Measurements from ENCODE around the gene ZC3H7A. TPM values are rescaled to one million over a fixed set of nuclear protein-coding genes. Genes with fewer than 3 reads are reported as not detected.
A peak's percentile ranks its signal among the peaks of the same experiment; 100 is the strongest.

The ZC3H7A gene
- total RNA-seq, 1 experiment from 2014 or later = 43.1 TPM

DNA sequence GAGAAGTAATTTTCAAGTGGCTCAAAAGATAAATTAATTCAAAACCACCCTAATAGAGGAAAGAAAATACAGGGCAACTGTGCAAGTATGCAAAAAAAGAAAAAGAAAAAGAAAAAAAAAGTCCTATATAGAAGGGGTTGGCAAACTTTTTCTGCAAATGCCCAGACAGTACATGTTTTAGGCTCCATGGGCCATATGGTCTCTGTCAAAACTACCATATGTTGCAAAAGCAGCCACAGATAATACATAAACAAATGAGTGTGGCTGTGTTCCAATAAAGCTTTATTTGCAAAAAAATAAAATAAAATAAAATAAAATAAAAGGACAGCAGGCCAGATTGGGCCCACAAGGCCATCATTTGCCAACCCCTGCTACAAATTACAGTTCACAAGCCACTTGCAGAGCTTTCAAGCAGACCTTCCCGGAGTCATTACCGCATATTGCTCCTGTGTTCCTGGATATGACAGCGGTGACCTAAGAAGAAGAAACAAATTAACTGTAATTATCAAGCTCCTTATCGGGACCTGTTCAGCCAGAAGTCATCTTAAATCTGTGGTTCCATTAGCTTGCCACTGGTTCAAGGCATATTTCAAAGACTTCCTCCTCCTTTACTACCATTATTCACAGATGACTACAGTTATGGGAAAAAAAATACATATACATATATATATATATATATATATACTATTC lies 15.9 kb downstream of the ZC3H7A start:
- no peaks in the 10 kb centered on the region for H3K27me3 Mint-ChIP-seq (ENCODE audit: low read depth)
- WGBS (ENCODE audit: extremely low coverage, insufficient read length, low lambda C conversion rate) = no CpG with 5 or more reads among the region's 4 CpGs
- H3K27ac ChIP-seq (ENCODE audit: insufficient read length, low read depth, low read length) = no peak overlapping the region

More for the DNA sequence above, 15.9 kb downstream of the ZC3H7A start:
- Histone ChIP-seq H4K8ac (replicated peaks; ENCODE audit: insufficient read length, low read depth, low read length) (no peak overlapping the region), H3K27me3 (ENCODE audit: insufficient read depth, low read length) (no peaks in the 10 kb centered on the region), H4K5ac (ENCODE audit: insufficient read length, low read depth, low read length) (no peak overlapping the region), H3K79me1 (ENCODE audit: insufficient read depth, low read depth, low read length, poor library complexity, severe bottlenecking) (peaks cover 6% of the 10 kb centered on the region), H2BK5ac (ENCODE audit: insufficient read length, low read length) (no peak overlapping the region), H2BK12ac (ENCODE audit: insufficient read length, low read depth, low read length) (no peak overlapping the region), H2AK5ac (ENCODE audit: insufficient read length, low read length) (no peak overlapping the region), H3K4ac (ENCODE audit: low read depth, low read length) (no peak overlapping the region), H3K4me2 (ENCODE audit: insufficient read depth, insufficient read length, low read length) (no peak overlapping the region), H3K23me2 (ENCODE audit: insufficient read length, low read depth, low read length, poor library complexity, severe bottlenecking) (no peaks in the 10 kb centered on the region), H3K9ac (ENCODE audit: extremely low read depth, insufficient read length, low read length) (no peak overlapping the region), H3K79me2 (ENCODE audit: insufficient read depth, low read length) (peaks cover 4% of the 10 kb centered on the region; the same call in 1 of the 2 replicates), H3T11ph (ENCODE audit: low read length) (no peak overlapping the region), H3K9me3 (ENCODE audit: control insufficient read depth, low read depth, low read length) (no peaks in the 10 kb centered on the region), H2BK120ac (ENCODE audit: low read depth, low read length, poor library complexity, severe bottlenecking) (no peak overlapping the region), H2BK15ac (ENCODE audit: low read depth, low read length) (no peak overlapping the region), H2BK20ac (ENCODE audit: low read depth, low read length, poor library complexity, severe bottlenecking) (no peak overlapping the region), H2AFZ (ENCODE audit: low read length) (no peak overlapping the region), H3K18ac (ENCODE audit: insufficient read length, low read depth, low read length) (no peak overlapping the region), H4K91ac (ENCODE audit: insufficient read length, low read depth, low read length) (no peak overlapping the region), H4K20me1 (ENCODE audit: control insufficient read depth, insufficient read depth, insufficient read length) (no peaks in the 10 kb centered on the region), H3K56ac (ENCODE audit: insufficient read length, low read depth, low read length) (no peak overlapping the region), H3K4me1 (ENCODE audit: insufficient read depth, low read length) (peaks cover 5% of the 10 kb centered on the region; the same call in 1 of the 2 replicates), H3K14ac (ENCODE audit: insufficient read depth, low read length) (no peak overlapping the region), H3K23ac (ENCODE audit: insufficient read length, low read depth, low read length) (no peak overlapping the region)
- Mint-ChIP-seq H3K27ac (peak overlapping the region in 2 of 3 experiments; percentile 15 to 71; a peak in 2 of 7 replicates), H3K36me3 (ENCODE audit: insufficient read depth in 1 of 3, low read depth in 3 of 3) (peaks cover 4 to 17% (median 17%) of the 10 kb centered on the region in 3 experiments; a peak in 6 of 7 replicates), H3K4me3 (no peak overlapping the region), H3K4me1 (peaks cover 0 to 11% of the 10 kb centered on the region in 2 experiments; a peak in 2 of 4 replicates), H3K9me3 (no peaks in the 10 kb centered on the region)
- no peak for DNase-seq
- TF ChIP-seq, protein P1, sequence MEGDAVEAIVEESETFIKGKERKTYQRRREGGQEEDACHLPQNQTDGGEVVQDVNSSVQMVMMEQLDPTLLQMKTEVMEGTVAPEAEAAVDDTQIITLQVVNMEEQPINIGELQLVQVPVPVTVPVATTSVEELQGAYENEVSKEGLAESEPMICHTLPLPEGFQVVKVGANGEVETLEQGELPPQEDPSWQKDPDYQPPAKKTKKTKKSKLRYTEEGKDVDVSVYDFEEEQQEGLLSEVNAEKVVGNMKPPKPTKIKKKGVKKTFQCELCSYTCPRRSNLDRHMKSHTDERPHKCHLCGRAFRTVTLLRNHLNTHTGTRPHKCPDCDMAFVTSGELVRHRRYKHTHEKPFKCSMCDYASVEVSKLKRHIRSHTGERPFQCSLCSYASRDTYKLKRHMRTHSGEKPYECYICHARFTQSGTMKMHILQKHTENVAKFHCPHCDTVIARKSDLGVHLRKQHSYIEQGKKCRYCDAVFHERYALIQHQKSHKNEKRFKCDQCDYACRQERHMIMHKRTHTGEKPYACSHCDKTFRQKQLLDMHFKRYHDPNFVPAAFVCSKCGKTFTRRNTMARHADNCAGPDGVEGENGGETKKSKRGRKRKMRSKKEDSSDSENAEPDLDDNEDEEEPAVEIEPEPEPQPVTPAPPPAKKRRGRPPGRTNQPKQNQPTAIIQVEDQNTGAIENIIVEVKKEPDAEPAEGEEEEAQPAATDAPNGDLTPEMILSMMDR (conservative IDR thresholded peaks at IDR 0.05) = no peak
